SH-SY5Y (cell line): ENCODE results near the gene PMF1.

ENCODE experiments used
- GATA2 ChIP-seq: IDR thresholded peaks from 2 replicates; pipeline ENCODE4 v1.6.1; 2011; ENCODE audit warnings: mild to moderate bottlenecking, low read depth, low read length
- GATA3 ChIP-seq: IDR thresholded peaks from 2 replicates; pipeline ENCODE4 v1.6.1; 2011; ENCODE audit warnings: low read depth, mild to moderate bottlenecking, low read length, moderate library complexity

Gene PMF1, protein sequence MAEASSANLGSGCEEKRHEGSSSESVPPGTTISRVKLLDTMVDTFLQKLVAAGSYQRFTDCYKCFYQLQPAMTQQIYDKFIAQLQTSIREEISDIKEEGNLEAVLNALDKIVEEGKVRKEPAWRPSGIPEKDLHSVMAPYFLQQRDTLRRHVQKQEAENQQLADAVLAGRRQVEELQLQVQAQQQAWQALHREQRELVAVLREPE

GRCh38 chr1:156212833-156213643, at the start of gene PMF1:
Gene PMF1 (plus strand): TSS chr1:156213007. CDS start chr1:156213016, 9 bp downstream.
- TF ChIP-seq GATA3 (no peak), GATA2 (no peak; the same call in 1 of the 2 replicates)

- TF ChIP-seq GATA3 (no peak), GATA2 (no peak)
Observed at GRCh38 chr1:156163712-156164111, 49.1 kb upstream of the PMF1 start.

DNA sequence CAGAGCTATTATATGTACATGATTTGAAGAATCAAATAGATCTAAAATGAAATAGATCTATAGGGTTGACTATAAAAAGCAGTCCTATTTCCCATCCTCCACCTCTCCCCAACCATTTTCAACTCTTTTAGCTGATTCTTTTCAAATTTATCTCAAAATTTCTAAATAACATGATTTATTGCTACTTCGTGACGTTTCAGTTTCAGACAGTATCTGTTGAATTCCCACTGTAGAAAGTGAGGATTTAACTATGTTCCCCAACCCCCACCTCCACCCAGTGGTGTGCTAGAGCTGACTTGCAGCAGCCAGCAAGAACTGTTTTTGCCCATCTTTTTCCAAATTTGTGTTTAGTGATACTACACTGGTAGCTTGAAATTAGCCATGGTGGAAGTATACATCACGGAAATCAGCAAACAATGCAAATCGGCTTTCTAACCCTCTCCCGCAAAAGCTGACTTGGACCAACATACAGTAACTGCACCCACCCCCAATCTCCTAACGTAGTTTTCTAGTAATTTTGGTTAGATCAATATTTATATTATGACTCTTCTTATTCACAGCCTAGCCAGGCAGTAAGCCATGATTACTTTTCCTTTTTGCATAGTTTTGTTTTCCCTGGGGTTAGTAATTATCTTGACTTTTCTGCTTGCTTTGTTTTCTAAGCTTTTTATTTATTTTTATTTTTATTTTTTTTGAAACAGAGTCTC, 48.5 kb upstream of the PMF1 start:
- TF ChIP-seq GATA3 (no peak), GATA2 (no peak)

- TF ChIP-seq GATA2 (no peak), GATA3 (no peak)
Observed at GRCh38 chr1:156165083-156165482, 47.7 kb upstream of the PMF1 start.

DNA sequence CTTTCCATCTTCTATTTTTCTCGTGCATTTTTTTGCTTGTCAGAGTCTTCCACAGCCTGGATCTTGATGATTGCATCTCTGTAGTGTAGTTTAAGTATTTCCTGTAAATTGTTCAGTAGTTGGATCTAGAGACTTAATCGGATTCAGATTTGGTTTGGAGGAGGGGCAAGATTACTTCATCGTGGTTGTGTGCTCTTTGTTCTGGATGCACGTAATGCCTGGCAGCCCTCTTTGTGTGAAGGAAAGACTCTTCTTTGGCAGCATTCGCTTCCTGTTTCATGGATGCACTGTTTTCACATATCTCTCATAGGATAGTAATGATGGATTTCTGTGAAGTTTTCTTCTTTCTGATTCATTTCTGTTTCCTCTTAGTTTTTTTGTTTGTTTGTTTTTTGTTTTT, 45.3 kb upstream of the PMF1 start:
- TF ChIP-seq GATA2 = no peak
- TF ChIP-seq GATA3 = no peak

DNA sequence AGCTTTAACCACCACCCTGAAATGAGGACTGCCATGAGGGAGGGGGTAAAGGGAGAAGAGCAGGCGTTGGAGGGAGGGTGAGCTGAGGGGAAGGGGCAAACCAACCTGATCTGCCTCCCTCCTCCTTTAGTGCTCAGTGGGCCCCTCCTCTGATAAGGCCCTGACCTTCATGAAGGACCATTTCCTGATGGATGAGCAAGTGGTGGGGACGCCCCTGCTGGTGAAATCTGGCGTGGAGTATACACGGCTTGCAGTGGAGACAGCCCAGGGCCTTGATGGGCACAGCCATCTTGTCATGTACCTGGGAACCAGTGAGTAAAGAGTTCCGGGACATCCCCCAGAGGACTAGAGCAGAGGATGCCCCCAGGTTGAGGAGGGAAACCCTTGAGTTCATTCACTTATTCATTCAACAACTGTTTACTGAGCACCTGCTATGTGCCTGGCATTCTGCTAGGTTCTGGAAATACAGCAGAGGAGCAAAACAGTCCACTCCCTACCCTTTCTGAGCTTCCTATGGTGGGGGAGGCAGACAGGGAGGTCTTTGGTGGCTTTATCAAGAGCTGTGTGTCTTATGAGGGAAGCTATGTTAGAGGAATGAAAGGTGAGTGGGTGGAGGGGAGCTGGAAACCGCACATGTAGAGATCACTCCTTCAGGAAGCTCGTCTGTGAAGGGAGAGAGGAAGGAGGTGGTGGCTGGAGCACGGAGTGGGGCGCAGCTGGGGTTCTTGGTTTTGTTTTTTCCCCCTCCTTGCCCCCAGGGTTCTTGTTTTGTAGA, 39.9 kb upstream of the PMF1 start:
- no peak for TF ChIP-seq GATA3
- no peak for TF ChIP-seq GATA2

DNA sequence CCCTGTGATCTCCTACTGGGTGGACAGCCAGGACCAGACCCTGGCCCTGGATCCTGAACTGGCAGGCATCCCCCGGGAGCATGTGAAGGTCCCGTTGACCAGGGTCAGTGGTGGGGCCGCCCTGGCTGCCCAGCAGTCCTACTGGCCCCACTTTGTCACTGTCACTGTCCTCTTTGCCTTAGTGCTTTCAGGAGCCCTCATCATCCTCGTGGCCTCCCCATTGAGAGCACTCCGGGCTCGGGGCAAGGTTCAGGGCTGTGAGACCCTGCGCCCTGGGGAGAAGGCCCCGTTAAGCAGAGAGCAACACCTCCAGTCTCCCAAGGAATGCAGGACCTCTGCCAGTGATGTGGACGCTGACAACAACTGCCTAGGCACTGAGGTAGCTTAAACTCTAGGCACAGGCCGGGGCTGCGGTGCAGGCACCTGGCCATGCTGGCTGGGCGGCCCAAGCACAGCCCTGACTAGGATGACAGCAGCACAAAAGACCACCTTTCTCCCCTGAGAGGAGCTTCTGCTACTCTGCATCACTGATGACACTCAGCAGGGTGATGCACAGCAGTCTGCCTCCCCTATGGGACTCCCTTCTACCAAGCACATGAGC, 36.1 kb upstream of the PMF1 start:
- TF ChIP-seq GATA3 = no peak
- no peak for TF ChIP-seq GATA2

- TF ChIP-seq GATA2 = no peak
- TF ChIP-seq GATA3 = no peak
Observed at GRCh38 chr1:156177919-156178654, 34.7 kb upstream of the PMF1 start.

DNA sequence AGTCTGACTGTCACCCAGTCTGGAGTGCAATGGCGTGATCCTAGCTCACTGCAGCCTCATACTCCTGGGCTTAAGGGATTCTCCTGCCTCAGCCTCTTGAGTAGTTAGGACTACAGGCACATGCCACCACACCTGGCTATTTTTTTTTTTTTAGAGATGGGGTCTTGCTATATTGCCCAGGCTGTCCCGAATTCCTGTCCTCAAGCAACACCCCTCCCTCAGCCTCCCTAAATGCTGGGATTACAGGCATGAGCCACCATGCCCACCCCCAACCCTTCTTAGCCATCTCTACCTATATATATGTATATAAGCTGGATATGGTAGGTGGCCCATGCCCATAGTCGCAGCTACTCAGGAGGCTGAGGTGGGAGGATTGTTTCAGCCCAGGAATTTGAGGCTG, 32.3 kb upstream of the PMF1 start:
- TF ChIP-seq GATA2 = no peak
- TF ChIP-seq GATA3 = no peak

GRCh38 chr1:156191292-156191964, 21.4 kb upstream of the PMF1 start:
- TF ChIP-seq GATA3 (no peak), GATA2 (no peak)

DNA sequence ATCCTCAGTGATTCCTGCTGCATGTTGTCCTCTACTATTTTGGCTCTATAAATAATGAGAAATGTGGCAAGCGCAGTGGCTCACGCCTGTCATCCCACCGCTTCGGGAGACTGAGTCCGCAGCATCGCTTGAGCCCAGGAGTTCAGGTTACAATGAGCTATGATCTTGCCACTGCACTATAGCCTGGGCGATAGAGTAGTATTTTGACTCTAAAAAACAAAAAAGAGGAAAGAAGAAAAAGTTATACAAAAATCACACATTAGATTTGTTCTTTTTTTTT, 19.7 kb upstream of the PMF1 start:
- no peak for TF ChIP-seq GATA2
- TF ChIP-seq GATA3 = no peak

DNA sequence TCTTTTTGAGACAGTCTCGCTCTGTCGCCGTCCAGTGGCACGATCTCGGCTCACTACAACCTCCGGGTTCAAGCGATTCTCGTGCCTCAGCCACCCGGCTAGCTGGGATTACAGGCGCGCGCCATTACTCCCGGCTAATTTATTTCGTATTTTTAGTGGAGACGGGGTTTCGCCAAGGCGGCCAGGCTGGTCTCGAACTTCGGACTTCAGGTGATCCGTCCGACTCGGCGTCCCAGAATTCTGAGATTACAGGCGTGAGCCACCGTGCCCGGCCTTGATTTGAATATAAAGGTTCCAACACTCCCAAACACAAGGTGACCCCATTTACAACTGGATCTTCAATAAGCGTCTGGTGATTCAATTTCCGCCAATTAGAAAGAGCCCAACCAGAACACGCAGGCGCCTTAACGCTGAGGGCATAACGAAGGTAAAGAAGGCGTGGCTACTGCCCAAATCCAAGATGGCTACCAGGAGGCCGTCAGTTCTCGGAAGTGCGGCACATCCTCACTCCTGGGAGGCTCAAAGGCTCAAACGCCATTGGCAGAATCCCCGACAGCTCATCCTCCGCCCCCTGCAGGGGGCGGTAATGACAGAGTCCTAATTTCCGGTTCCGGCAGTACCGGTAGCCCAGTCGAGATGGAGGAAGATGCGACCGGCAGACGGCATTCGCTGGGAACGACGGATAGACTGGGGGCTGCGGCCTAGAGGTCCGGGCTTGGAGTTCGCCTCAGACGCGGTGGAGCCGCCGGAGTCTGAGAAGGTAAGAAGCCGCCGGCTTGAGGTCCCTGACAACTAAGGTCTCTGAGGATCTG, 19.1 kb upstream of the PMF1 start, which contains the start of gene SLC25A44:
TSS of gene SLC25A44 (plus strand) at position 617 of the 812 bp plus-strand sequence. CDS start 5,744 bp downstream, outside the sequence.
- TF ChIP-seq GATA3 (no peak), GATA2 (peak; percentile 36; the same call in 1 of the 2 replicates)
